Esophagus muscularis mucosa (tissue), 3 donors: ENCODE data around the gene MSI2.

Experiments
- CTCF ChIP-seq, 3 experiments: fragments of 200-600 bp in 2 of 3; fragments of 450-650 bp in 1 of 3; sonication (generic) in 2 of 3; IDR thresholded peaks; one replicate each; pipeline ENCODE4 v1.5.1; 2017 to 2019; ENCODE audit warnings: antibody characterized with exemption in 3 of 3, mild to moderate bottlenecking in 2 of 3, moderate library complexity in 1 of 3
- POLR2A ChIP-seq: fragments of 450-650 bp; IDR thresholded peaks from one replicate; pipeline ENCODE4 v1.6.1; 2017; ENCODE audit warnings: antibody characterized with exemption, moderate library complexity, mild to moderate bottlenecking, low read depth
- POLR2AphosphoS5 ChIP-seq, 2 donors: sonication (generic); formaldehyde crosslinking; IDR thresholded peaks; one replicate each; pipeline ENCODE4 v1.6.1; 2017; ENCODE audit warnings: antibody characterized with exemption in 2 of 2

- TF ChIP-seq POLR2AphosphoS5 (IDR thresholded peaks at IDR 0.05) = no peak
- no peak for TF ChIP-seq CTCF (IDR thresholded peaks at IDR 0.05)
- no peak for TF ChIP-seq POLR2A
Observed at GRCh38 chr17:57587193-57587969, 331.1 kb downstream of the MSI2 start.
